ENCODE data around the gene TMPRSS12. TPM values are rescaled to one million over a fixed set of nuclear protein-coding genes. Genes with fewer than 3 reads are reported as not detected.
"Not testable (repeated sequence)": the region's sequence is repeated elsewhere in the genome, so short reads cannot be mapped to it uniquely, and the experiment has no call there.

The TMPRSS12 gene
- total RNA-seq, result not detected
- long read RNA-seq, donor 1, result 0 reads
- long read RNA-seq, donor 2, result 0 reads

- TF ChIP-seq, protein P1, sequence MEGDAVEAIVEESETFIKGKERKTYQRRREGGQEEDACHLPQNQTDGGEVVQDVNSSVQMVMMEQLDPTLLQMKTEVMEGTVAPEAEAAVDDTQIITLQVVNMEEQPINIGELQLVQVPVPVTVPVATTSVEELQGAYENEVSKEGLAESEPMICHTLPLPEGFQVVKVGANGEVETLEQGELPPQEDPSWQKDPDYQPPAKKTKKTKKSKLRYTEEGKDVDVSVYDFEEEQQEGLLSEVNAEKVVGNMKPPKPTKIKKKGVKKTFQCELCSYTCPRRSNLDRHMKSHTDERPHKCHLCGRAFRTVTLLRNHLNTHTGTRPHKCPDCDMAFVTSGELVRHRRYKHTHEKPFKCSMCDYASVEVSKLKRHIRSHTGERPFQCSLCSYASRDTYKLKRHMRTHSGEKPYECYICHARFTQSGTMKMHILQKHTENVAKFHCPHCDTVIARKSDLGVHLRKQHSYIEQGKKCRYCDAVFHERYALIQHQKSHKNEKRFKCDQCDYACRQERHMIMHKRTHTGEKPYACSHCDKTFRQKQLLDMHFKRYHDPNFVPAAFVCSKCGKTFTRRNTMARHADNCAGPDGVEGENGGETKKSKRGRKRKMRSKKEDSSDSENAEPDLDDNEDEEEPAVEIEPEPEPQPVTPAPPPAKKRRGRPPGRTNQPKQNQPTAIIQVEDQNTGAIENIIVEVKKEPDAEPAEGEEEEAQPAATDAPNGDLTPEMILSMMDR (IDR thresholded peaks at IDR 0.05), result no peak
- H3K36me3 ChIP-seq (ENCODE audit: low read depth), result no peaks in the 10 kb centered on the region
- intact Hi-C loops (cut with DNase I, micrococcal nuclease), result no loop called here
- H3K4me1 ChIP-seq (ENCODE audit: low read depth), result no peaks in the 10 kb centered on the region
- ATAC-seq, result no peak
- DNase-seq, result peak in 1 of 3 donors; percentile 4
- H3K4me3 ChIP-seq, result no peak within 1 kb of the TSS
- no peaks in the 10 kb centered on the region for H3K9me3 ChIP-seq
Measured at GRCh38 chr12:50842637-50843493, at the start of gene TMPRSS12. Gene TMPRSS12 (plus strand): TSS chr12:50842926. CDS start chr12:50842965, 39 bp downstream.

DNA sequence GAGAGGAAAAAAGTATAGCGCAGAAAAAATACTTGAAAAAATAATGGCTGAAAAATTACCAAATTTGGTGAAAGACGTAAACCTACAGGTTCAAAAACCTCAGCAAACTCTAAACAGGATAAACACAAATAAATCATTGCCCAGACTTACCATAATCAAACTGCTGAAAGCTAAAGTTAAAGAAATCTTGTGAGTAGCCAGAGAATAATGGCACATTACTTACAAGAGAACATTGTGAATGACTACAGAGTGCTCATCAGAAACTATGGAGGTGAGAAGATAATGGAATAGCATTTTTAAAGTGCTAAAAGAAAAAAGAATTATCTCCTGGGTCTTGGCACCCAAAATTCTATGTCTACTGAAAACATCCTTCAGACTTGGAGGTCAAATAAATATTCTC is 42.8 kb upstream of the TMPRSS12 start:
- TF ChIP-seq, protein P1 (IDR thresholded peaks at IDR 0.05), result no peak
- DNase-seq (no peak), ATAC-seq (no peak)
- intact Hi-C loops (cut with DNase I, micrococcal nuclease), result no loop called here
- Histone ChIP-seq H3K4me1 (ENCODE audit: low read depth) (no peaks in the 10 kb centered on the region), H3K4me3 (no peak overlapping the region), H3K36me3 (ENCODE audit: low read depth) (peaks cover 10% of the 10 kb centered on the region), H3K9me3 (peaks cover 15% of the 10 kb centered on the region)

DNA sequence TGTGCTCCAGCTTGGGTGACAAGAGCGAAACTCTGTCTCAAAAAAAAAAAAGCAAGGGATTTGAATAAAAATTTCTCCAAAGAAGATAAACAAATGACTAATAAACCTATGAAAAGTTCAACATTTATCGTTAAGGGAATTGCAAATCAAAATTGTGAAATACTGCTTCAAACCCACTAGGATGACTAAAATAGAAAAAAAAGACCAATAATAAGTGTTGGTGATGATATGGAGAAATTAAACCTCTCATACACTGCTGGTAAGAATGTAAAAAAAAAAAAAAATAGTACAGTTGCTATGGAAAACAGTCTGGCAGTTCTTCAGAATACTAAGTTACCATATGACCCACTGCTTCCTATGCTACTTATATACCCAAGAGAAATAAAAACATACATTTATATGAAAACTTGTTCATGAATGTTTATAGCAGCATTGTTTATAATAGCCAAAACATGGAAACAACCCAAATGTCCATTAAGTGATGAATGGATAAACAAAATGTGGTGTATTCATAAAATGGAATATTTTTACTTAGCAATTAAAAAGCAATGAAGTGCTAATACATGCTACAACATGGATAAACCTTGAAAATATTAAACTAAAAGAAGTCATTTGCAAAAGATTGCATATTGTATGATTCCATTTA is 39.4 kb upstream of the TMPRSS12 start:
- no peak for DNase-seq
- no peak for ATAC-seq
- TF ChIP-seq, protein P1 (IDR thresholded peaks at IDR 0.05), result no peak
- Histone ChIP-seq H3K4me1 (ENCODE audit: low read depth) (no peaks in the 10 kb centered on the region), H3K9me3 (peaks cover 15% of the 10 kb centered on the region), H3K36me3 (ENCODE audit: low read depth) (peaks cover 10% of the 10 kb centered on the region), H3K4me3 (no peak overlapping the region)
- intact Hi-C loops (cut with DNase I, micrococcal nuclease), result no loop called here

GRCh38 chr12:50806176-50806575 is 36.5 kb upstream of the TMPRSS12 start:
- ATAC-seq (no peak), DNase-seq (no peak)
- H3K9me3 ChIP-seq, result no peaks in the 10 kb centered on the region
- no peaks in the 10 kb centered on the region for H3K36me3 ChIP-seq (ENCODE audit: low read depth)
- H3K4me3 ChIP-seq, result no peak overlapping the region
- TF ChIP-seq, protein P1 (IDR thresholded peaks at IDR 0.05), result no peak
- no peaks in the 10 kb centered on the region for H3K4me1 ChIP-seq (ENCODE audit: low read depth)
- intact Hi-C loops (cut with DNase I, micrococcal nuclease), result no loop called here

DNA sequence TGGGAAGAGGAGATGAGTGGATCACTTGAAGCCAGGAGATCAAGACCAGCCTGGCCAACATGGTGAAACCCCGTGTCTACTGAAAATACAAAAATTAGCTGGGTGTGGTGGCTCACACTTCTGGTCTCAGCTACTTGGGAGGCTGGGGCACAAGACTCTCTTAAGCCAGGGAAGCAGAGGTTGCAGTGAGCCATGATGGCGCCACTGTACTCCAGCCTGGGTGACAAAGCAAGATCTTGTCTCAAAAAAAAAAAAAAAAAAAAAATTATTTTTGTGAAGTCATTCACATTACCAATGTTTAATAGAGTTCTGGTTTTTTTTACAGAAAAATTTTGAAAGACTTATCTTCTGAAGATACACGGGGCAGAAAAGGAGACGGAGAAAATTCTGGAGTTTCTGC is 33.6 kb upstream of the TMPRSS12 start:
- ATAC-seq; H3K9me3 ChIP-seq; H3K36me3 ChIP-seq (ENCODE audit: low read depth); H3K4me3 ChIP-seq; DNase-seq; intact Hi-C loops (cut with DNase I, micrococcal nuclease); H3K4me1 ChIP-seq (ENCODE audit: low read depth): not testable (repeated sequence)

DNA sequence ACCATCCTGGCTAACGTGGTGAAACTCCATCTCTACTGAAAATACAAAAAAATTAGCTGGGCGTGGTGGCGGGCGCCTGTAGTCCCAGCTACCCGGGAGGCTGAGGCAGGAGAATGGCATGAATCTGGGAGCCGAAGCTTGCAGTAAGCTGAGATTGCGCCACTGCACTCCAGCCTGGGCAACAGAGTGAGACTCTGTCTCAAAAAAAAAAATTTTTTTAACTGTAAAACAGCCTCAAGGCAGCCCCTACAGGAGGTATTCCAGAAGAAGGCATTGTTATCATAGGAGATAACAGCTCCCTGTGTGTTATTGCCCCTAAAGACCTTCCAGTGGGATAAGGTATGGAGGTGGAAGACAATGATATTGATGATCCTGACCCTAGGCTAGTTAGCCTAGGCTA is 27.8 kb upstream of the TMPRSS12 start:
- intact Hi-C loops (cut with DNase I, micrococcal nuclease), result loop anchor here in 1 of 2 donors (10.0 kb wide), 1 partner anchor 530 kb away; the partner anchor contains the start of gene CELA1
- ATAC-seq; H3K4me1 ChIP-seq (ENCODE audit: low read depth); H3K4me3 ChIP-seq; H3K36me3 ChIP-seq (ENCODE audit: low read depth); H3K9me3 ChIP-seq; DNase-seq: not testable (repeated sequence)

All from mucosa of descending colon (tissue), 3 donors.